HG02973 (cell line): ENCODE data around the gene TBC1D7.

Source experiments
- ATAC-seq: cut with Tn5 transposase; IDR thresholded peaks from one replicate; pipeline ENCODE4 v1.9.1; 2021; ENCODE audit warnings: moderate library complexity; ENCODE audit not compliant: unreplicated experiment

TBC1D7 gene

GRCh38 chr6:13357551-13358075 is 29.3 kb upstream of the TBC1D7 start:
- ATAC-seq: no peak

GRCh38 chr6:13355999-13356785 is 27.9 kb upstream of the TBC1D7 start:
- ATAC-seq: peak; percentile 89

- peak; percentile 39 for ATAC-seq
Measured at GRCh38 chr6:13355043-13355945, 27.0 kb upstream of the TBC1D7 start.

GRCh38 chr6:13354331-13355042 is 26.1 kb upstream of the TBC1D7 start:
- no peak for ATAC-seq

- no peak for ATAC-seq
Measured at GRCh38 chr6:13352165-13352564, 23.8 kb upstream of the TBC1D7 start.

- no peak for ATAC-seq
Measured at GRCh38 chr6:13351271-13351670, 22.9 kb upstream of the TBC1D7 start.

- ATAC-seq: no peak
Measured at GRCh38 chr6:13349811-13350506, 21.6 kb upstream of the TBC1D7 start.

- no peak for ATAC-seq
Measured at GRCh38 chr6:13348334-13349113, 20.2 kb upstream of the TBC1D7 start.

- no peak for ATAC-seq
Measured at GRCh38 chr6:13346245-13346644, 17.9 kb upstream of the TBC1D7 start.

GRCh38 chr6:13342414-13343019 is 14.2 kb upstream of the TBC1D7 start:
- ATAC-seq: no peak

GRCh38 chr6:13339863-13340630 is 11.7 kb upstream of the TBC1D7 start:
- no peak for ATAC-seq

- no peak for ATAC-seq
Measured at GRCh38 chr6:13338038-13338437, 9.7 kb upstream of the TBC1D7 start.

GRCh38 chr6:13336553-13336952 is 8.2 kb upstream of the TBC1D7 start:
- no peak for ATAC-seq

GRCh38 chr6:13334953-13335352 is 6.6 kb upstream of the TBC1D7 start:
- ATAC-seq: no peak

GRCh38 chr6:13332349-13332706 is 4.0 kb upstream of the TBC1D7 start:
- no peak for ATAC-seq

GRCh38 chr6:13331516-13332348 is 3.4 kb upstream of the TBC1D7 start:
- ATAC-seq: no peak

GRCh38 chr6:13328875-13329183 is 492 bp upstream of the TBC1D7 start:
- no peak for ATAC-seq

- no peak for ATAC-seq
Measured at GRCh38 chr6:13327691-13328075, 654 bp downstream of the TBC1D7 start.
